ENCODE measurements around the gene RASGEF1C.

RASGEF1C gene

GRCh38 chr5:180208038-180208434 is 975 bp downstream of the RASGEF1C start:
- Histone ChIP-seq H3K27me3 (ENCODE audit: insufficient read depth, low read length, poor library complexity, severe bottlenecking) (no peaks in the 10 kb centered on the region), H3K4me3 (ENCODE audit: low read length, poor library complexity, severe bottlenecking) (peak overlapping the region; percentile 51), H3K4me2 (ENCODE audit: low read depth, low read length, poor library complexity, severe bottlenecking) (peak overlapping the region; percentile 48), H3F3A (ENCODE audit: low read depth) (no peaks in the 10 kb centered on the region), H4K20me1 (ENCODE audit: insufficient read depth, low read length, poor library complexity, severe bottlenecking) (no peaks in the 10 kb centered on the region), H2AFZ (ENCODE audit: low read length) (no peak overlapping the region), H3K4me1 (ENCODE audit: insufficient read depth, low read length, poor library complexity, severe bottlenecking) (no peaks in the 10 kb centered on the region), H3K36me3 (ENCODE audit: insufficient read depth, low read length) (no peaks in the 10 kb centered on the region), H3K9me3 (ENCODE audit: insufficient read depth, low read depth, low read length) (no peaks in the 10 kb centered on the region), H3K79me2 (ENCODE audit: insufficient read depth, low read length) (no peaks in the 10 kb centered on the region), H3K9ac (ENCODE audit: low read depth, low read length, poor library complexity, severe bottlenecking) (no peak overlapping the region), H3K9me2 (replicated peaks; ENCODE audit: low read depth, low read length) (no peaks in the 10 kb centered on the region)
- TF ChIP-seq EZH2phosphoT487 (IDR thresholded peaks at IDR 0.05; ENCODE audit: borderline replicate concordance): no peak
- no peak for TF ChIP-seq CTCF (conservative IDR thresholded peaks at IDR 0.05; ENCODE audit: low read length)

GRCh38 chr5:180207593-180207992 is 1.4 kb downstream of the RASGEF1C start:
- no peaks in the 10 kb centered on the region for H3K9me2 ChIP-seq (replicated peaks; ENCODE audit: low read depth, low read length)
- H3K36me3 ChIP-seq (ENCODE audit: insufficient read depth, low read length): no peaks in the 10 kb centered on the region
- H3K79me2 ChIP-seq (ENCODE audit: insufficient read depth, low read length): no peaks in the 10 kb centered on the region
- no peak overlapping the region for H3K4me3 ChIP-seq (ENCODE audit: low read length, poor library complexity, severe bottlenecking)
- no peak overlapping the region for H2AFZ ChIP-seq (ENCODE audit: low read length)
- H3K9me3 ChIP-seq (ENCODE audit: insufficient read depth, low read depth, low read length): no peaks in the 10 kb centered on the region
- TF ChIP-seq CTCF (conservative IDR thresholded peaks at IDR 0.05; ENCODE audit: low read length) (no peak), EZH2phosphoT487 (IDR thresholded peaks at IDR 0.05; ENCODE audit: borderline replicate concordance) (no peak)
- H3F3A ChIP-seq (ENCODE audit: low read depth): no peaks in the 10 kb centered on the region
- H3K4me2 ChIP-seq (ENCODE audit: low read depth, low read length, poor library complexity, severe bottlenecking): no peak overlapping the region
- H3K27me3 ChIP-seq (ENCODE audit: insufficient read depth, low read length, poor library complexity, severe bottlenecking): no peaks in the 10 kb centered on the region
- no peaks in the 10 kb centered on the region for H4K20me1 ChIP-seq (ENCODE audit: insufficient read depth, low read length, poor library complexity, severe bottlenecking)
- H3K4me1 ChIP-seq (ENCODE audit: insufficient read depth, low read length, poor library complexity, severe bottlenecking): no peaks in the 10 kb centered on the region
- H3K9ac ChIP-seq (ENCODE audit: low read depth, low read length, poor library complexity, severe bottlenecking): no peak overlapping the region

- Histone ChIP-seq H3K4me3 (ENCODE audit: low read length, poor library complexity, severe bottlenecking) (no peak overlapping the region), H4K20me1 (ENCODE audit: insufficient read depth, low read length, poor library complexity, severe bottlenecking) (no peaks in the 10 kb centered on the region), H2AFZ (ENCODE audit: low read length) (no peak overlapping the region), H3K9me2 (replicated peaks; ENCODE audit: low read depth, low read length) (no peaks in the 10 kb centered on the region), H3K36me3 (ENCODE audit: insufficient read depth, low read length) (no peaks in the 10 kb centered on the region), H3K4me2 (ENCODE audit: low read depth, low read length, poor library complexity, severe bottlenecking) (no peak overlapping the region), H3K79me2 (ENCODE audit: insufficient read depth, low read length) (no peaks in the 10 kb centered on the region), H3K27me3 (ENCODE audit: insufficient read depth, low read length, poor library complexity, severe bottlenecking) (no peaks in the 10 kb centered on the region), H3F3A (ENCODE audit: low read depth) (no peaks in the 10 kb centered on the region), H3K9ac (ENCODE audit: low read depth, low read length, poor library complexity, severe bottlenecking) (no peak overlapping the region), H3K9me3 (ENCODE audit: insufficient read depth, low read depth, low read length) (no peaks in the 10 kb centered on the region), H3K4me1 (ENCODE audit: insufficient read depth, low read length, poor library complexity, severe bottlenecking) (no peaks in the 10 kb centered on the region)
- no peak for TF ChIP-seq EZH2phosphoT487 (IDR thresholded peaks at IDR 0.05; ENCODE audit: borderline replicate concordance)
- TF ChIP-seq CTCF (conservative IDR thresholded peaks at IDR 0.05; ENCODE audit: low read length): no peak
These were observed 2.0 kb downstream of the RASGEF1C start for GRCh38 chr5:180206993-180207392.
